Endothelial cell of umbilical vein (primary cell): ENCODE data around the gene RNU6-9. TPM values are rescaled to one million over a fixed set of nuclear protein-coding genes. Genes with fewer than 3 reads are reported as not detected.

ENCODE experiments used
- BruUV-seq: library from RNA; stranded (reverse); fragments of 400-500 nt; replicated peaks from 2 replicates; lab custom pipeline; 2021; lab: Mats Ljungman, UMichigan
- CTCF ChIA-PET: fragments of 300-600, 350-600 bp; sonication (Branson Sonifier 250); formaldehyde crosslinking; loops from one replicate; lab custom pipeline; 2021; ENCODE audit warnings: antibody characterized with exemption, inconsistent platforms; lab: Charles Lee
- POLR2A ChIA-PET: fragments of 300-600, 350-600 bp; sonication (Branson Sonifier 250); formaldehyde crosslinking; loops from one replicate; lab custom pipeline; 2021; ENCODE audit warnings: antibody characterized with exemption, inconsistent platforms; lab: Charles Lee
- DNase-seq: peaks from one replicate; pipeline ENCODE4 v3.0.0-alpha.2; 2011; ENCODE audit warnings: low read depth, low spot score
- FAIRE-seq: peaks from 2 replicates; lab custom pipeline; 2011; peaks lifted over from hg19 to GRCh38; lab: Jason Lieb, UNC
- H2AFZ ChIP-seq: 2 replicates; pipeline ENCODE4 v1.6.0; 2012; ENCODE audit warnings: low read depth, low read length, control low read depth, inconsistent platforms
- H3K27ac ChIP-seq: 2 replicates; pipeline ENCODE4 v1.5.1; 2011; ENCODE audit warnings: low read depth, mild to moderate bottlenecking, control low read depth, low read length, moderate library complexity; ENCODE audit not compliant: insufficient read depth
- H3K27me3 ChIP-seq, 2 experiments: 2 replicates each; pipeline versions ENCODE4 v1.6.0 to v1.6.1; 2011; ENCODE audit warnings: low read length in 2 of 2, mixed read lengths in 1 of 2; ENCODE audit not compliant: control insufficient read depth in 2 of 2, insufficient read depth in 2 of 2
- H3K36me3 ChIP-seq, 2 experiments: 2 replicates in 1 of 2; 3 replicates in 1 of 2; pipeline ENCODE4 v1.5.1; 2011; ENCODE audit warnings: low read length in 2 of 2, mild to moderate bottlenecking in 1 of 2, moderate library complexity in 1 of 2; ENCODE audit not compliant: control insufficient read depth in 2 of 2, insufficient read depth in 2 of 2; ENCODE audit errors: extremely low read depth in 1 of 2
- H3K4me1 ChIP-seq: 3 replicates; pipeline ENCODE4 v1.5.1; 2011; ENCODE audit warnings: mild to moderate bottlenecking, low read length; ENCODE audit not compliant: control insufficient read depth, insufficient read depth; ENCODE audit errors: extremely low read depth
- H3K4me2 ChIP-seq: 2 replicates; pipeline ENCODE4 v1.6.1; 2011; ENCODE audit warnings: low read length, control low read depth, mixed read lengths; ENCODE audit not compliant: insufficient read depth
- H3K4me3 ChIP-seq, 3 experiments: fragments of 200-600 bp in 1 of 3; sonication (generic), shearing (Covaris generic) in 1 of 3; replicated peaks in 1 of 3; 2 replicates each; pipeline ENCODE4 v1.5.1; 2011 to 2016; ENCODE audit warnings: control low read depth in 3 of 3, low read length in 3 of 3, mild to moderate bottlenecking in 2 of 3, inconsistent platforms in 1 of 3, low read depth in 1 of 3, moderate library complexity in 1 of 3; ENCODE audit not compliant: insufficient read depth in 1 of 3
- H3K79me2 ChIP-seq: 2 replicates; pipeline ENCODE4 v1.6.0; 2012; ENCODE audit warnings: low read length, inconsistent platforms; ENCODE audit not compliant: control insufficient read depth, insufficient read depth
- H3K9ac ChIP-seq: replicated peaks from 2 replicates; pipeline ENCODE3; 2011; ENCODE audit warnings: low read length, control low read depth; ENCODE audit not compliant: insufficient read depth; ENCODE audit errors: extremely low read depth
- H3K9me1 ChIP-seq: replicated peaks from 3 replicates; pipeline ENCODE4 v1.6.0; 2011; ENCODE audit warnings: mild to moderate bottlenecking, low read length; ENCODE audit not compliant: control insufficient read depth, insufficient read depth; ENCODE audit errors: extremely low read depth
- H3K9me3 ChIP-seq: replicated peaks from 2 replicates; pipeline ENCODE4 v1.5.1; 2012; ENCODE audit warnings: low read length, inconsistent platforms; ENCODE audit not compliant: control insufficient read depth, insufficient read depth
- H4K20me1 ChIP-seq: replicated peaks from 2 replicates; pipeline ENCODE3; 2011; ENCODE audit warnings: mild to moderate bottlenecking, low read length; ENCODE audit not compliant: control insufficient read depth, insufficient read depth; ENCODE audit errors: extremely low read depth
- CTCF ChIP-seq, 2 donors: IDR thresholded peaks; 1 replicate in 1 of 2; 2 replicates in 1 of 2; pipeline ENCODE4 v1.5.1; 2011; ENCODE audit warnings: low read length in 2 of 2, mild to moderate bottlenecking in 2 of 2, moderate library complexity in 2 of 2, control low read depth in 1 of 2, inconsistent platforms in 1 of 2, low read depth in 1 of 2; ENCODE audit not compliant: insufficient read depth in 1 of 2; ENCODE audit errors: extremely low read depth in 1 of 2
- EZH2 ChIP-seq: IDR thresholded peaks from 2 replicates; pipeline ENCODE4 v1.6.1; 2012; ENCODE audit warnings: borderline replicate concordance, low read depth, mild to moderate bottlenecking, moderate library complexity, low read length, inconsistent platforms; ENCODE audit not compliant: severe bottlenecking
- FOS ChIP-seq: IDR thresholded peaks from 2 replicates; pipeline ENCODE4 v1.6.1; 2011; ENCODE audit warnings: mild to moderate bottlenecking, low read length, moderate library complexity, borderline replicate concordance; ENCODE audit not compliant: insufficient read depth
- GATA2 ChIP-seq: IDR thresholded peaks from 2 replicates; pipeline ENCODE4 v1.7.0; 2011; ENCODE audit warnings: low read depth, mild to moderate bottlenecking, moderate library complexity, mixed read lengths, low read length; ENCODE audit not compliant: insufficient read length, insufficient read depth
- JUN ChIP-seq: IDR thresholded peaks from 2 replicates; pipeline ENCODE4 v1.6.1; 2011; ENCODE audit warnings: borderline replicate concordance, low read depth; ENCODE audit not compliant: insufficient read length, insufficient read depth
- MAX ChIP-seq: IDR thresholded peaks from 2 replicates; pipeline ENCODE4 v1.6.1; 2011; ENCODE audit not compliant: insufficient read depth, insufficient read length
- MYC ChIP-seq: IDR thresholded peaks from one replicate; pipeline ENCODE4 v1.6.1; 2011; ENCODE audit warnings: mild to moderate bottlenecking, low read depth, low read length
- POLR2A ChIP-seq: IDR thresholded peaks from 2 replicates; pipeline ENCODE4 v1.6.1; 2012; ENCODE audit warnings: low read depth, mild to moderate bottlenecking, control low read depth, low read length
- POLR2AphosphoS5 ChIP-seq: IDR thresholded peaks from 2 replicates; pipeline ENCODE4 v1.6.1; 2012; ENCODE audit warnings: low read depth, mild to moderate bottlenecking, control low read depth, low read length, moderate library complexity; ENCODE audit not compliant: insufficient read depth
- dilution Hi-C: fragments of 300-500 bp; cut with MboI; formaldehyde crosslinking; loops from one replicate; pipeline ENCODE4 v1.15.0; 2019; ENCODE audit warnings: low sequenced_read_pairs; ENCODE audit not compliant: extremely low pct_ligation_motif_present
- intact Hi-C: fragments of 100-400 bp; cut with micrococcal nuclease; formaldehyde crosslinking; loops from one replicate; pipeline ENCODE4 v1.10.0; 2022
- polyA plus RNA-seq, 4 experiments: library from polyadenylated mRNA; depleted of rRNA in 3 of 4; stranded (reverse) in 3 of 4; unstranded in 1 of 4; fragments of >200 nt; gene quantifications; 2 replicates each; pipeline versions ENCODE4 v1.2.1 to v1.2.3, GENCODE V29; 2011 to 2012; ENCODE audit warnings: missing spikeins in 1 of 4
- total RNA-seq: library from RNA; stranded (reverse); gene quantifications from 2 replicates; pipeline ENCODE4 v1.2.3, GENCODE V29; 2021

Gene RNU6-9
- total and polyA plus RNA-seq, 2 donors (not counting 3 experiments of a cell fraction or from before 2014, with no cell fraction given), result not detected

GRCh38 chr19:897442-898039 is 4.3 kb downstream of the RNU6-9 start:
- DNase-seq (no peak), FAIRE-seq (no peak)
- CTCF ChIA-PET, result interaction anchor here (0.7 to 1.3 kb wide), 2 partner anchors 8 to 32 kb away, joined by 3 read pairs; no protein-coding TSS in a partner anchor
- Histone ChIP-seq H3K36me3 (peaks cover 0 to 11% of the 10 kb centered on the region in 2 experiments), H3K9me1 (no peaks in the 10 kb centered on the region), H3K79me2 (no peaks in the 10 kb centered on the region), H4K20me1 (no peaks in the 10 kb centered on the region), H3K4me2 (no peak overlapping the region), H3K27me3 (no peaks in the 10 kb centered on the region), H2AFZ (no peak overlapping the region), H3K4me1 (no peaks in the 10 kb centered on the region), H3K9ac (no peak overlapping the region), H3K27ac (no peak overlapping the region), H3K4me3 (no peak overlapping the region), H3K9me3 (no peaks in the 10 kb centered on the region)
- POLR2A ChIA-PET, result no interaction called here
- no TSS peak for BruUV-seq
- dilution Hi-C loops (no loop called here), intact Hi-C loops (no loop called here)
- peak in 1 of 2 donors; percentile 15 for TF ChIP-seq CTCF (IDR thresholded peaks at IDR 0.05; ENCODE audit: extremely low read depth in 1 of 2, insufficient read depth in 1 of 2, low read depth in 1 of 2, low read length in 2 of 2)
- TF ChIP-seq EZH2, result no peak

GRCh38 chr19:898663-899062 is 5.4 kb downstream of the RNU6-9 start:
- no peak overlapping the region for H3K27ac ChIP-seq
- dilution Hi-C loops, result no loop called here
- FAIRE-seq, result no peak
- ChIA-PET POLR2A (no interaction called here), CTCF (no interaction called here)
- H3K4me3 ChIP-seq, result no peak overlapping the region
- no peaks in the 10 kb centered on the region for H4K20me1 ChIP-seq
- BruUV-seq, result no TSS peak
- H3K9ac ChIP-seq, result no peak overlapping the region
- intact Hi-C loops, result no loop called here
- no peak overlapping the region for H2AFZ ChIP-seq
- peaks cover 0 to 11% of the 10 kb centered on the region in 2 experiments for H3K36me3 ChIP-seq
- no peak overlapping the region for H3K4me2 ChIP-seq
- no peaks in the 10 kb centered on the region for H3K9me1 ChIP-seq
- TF ChIP-seq POLR2A (no peak), POLR2AphosphoS5 (no peak), FOS (no peak), EZH2 (no peak), GATA2 (no peak), CTCF (IDR thresholded peaks at IDR 0.05; ENCODE audit: extremely low read depth in 1 of 2, insufficient read depth in 1 of 2, low read depth in 1 of 2, low read length in 2 of 2) (no peak), JUN (no peak), MAX (no peak), MYC (no peak)
- no peaks in the 10 kb centered on the region for H3K79me2 ChIP-seq
- no peaks in the 10 kb centered on the region for H3K27me3 ChIP-seq
- no peak for DNase-seq
- no peaks in the 10 kb centered on the region for H3K4me1 ChIP-seq
- no peaks in the 10 kb centered on the region for H3K9me3 ChIP-seq
